ENCODE data around the gene ARHGAP9.

Gene ARHGAP9

DNA sequence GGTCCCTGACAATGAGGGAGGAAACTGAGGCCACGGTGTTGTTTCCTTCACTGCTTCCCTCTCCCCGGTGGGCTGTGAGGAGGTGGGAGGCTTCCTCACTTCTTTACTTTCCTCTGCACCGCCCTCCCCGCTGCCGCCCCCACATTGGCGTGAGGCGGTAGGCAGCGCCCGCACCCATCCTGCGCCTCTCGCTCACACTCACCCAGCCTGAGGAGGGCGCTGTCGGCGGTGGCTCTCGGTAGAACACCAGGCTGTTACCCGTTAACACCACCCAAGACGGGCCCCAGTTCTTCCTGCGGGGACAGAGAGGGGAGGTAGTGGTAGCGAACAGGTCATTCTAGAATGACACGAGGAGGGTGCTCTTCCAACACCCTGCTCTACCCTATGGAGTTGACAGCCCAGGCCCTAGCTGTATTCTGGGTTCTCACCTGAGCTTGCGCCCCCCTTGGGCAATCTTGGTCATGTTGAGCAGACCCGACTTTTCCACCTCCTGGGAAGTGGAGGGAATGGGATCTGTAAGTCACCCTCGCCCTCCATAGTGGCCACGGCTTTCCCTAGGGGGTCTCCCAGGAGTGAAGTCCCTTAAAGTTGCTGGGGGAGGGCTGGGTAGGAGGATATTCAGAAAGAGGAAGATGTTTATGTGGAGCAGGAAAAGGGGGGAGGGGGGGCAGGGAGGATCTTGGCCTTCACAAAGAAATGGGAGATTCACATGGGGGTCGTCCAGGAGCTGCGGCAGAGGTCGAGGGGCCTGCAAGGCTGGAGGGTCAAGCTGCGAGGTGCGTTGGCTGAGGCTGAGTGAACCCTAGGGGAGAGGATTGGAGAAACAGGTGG lies 3.3 kb downstream of the ARHGAP9 start:
- FAIRE-seq (no peak), DNase-seq (ENCODE audit: insufficient read length, low spot score) (no peak)
- no peak for TF ChIP-seq POLR2A (IDR thresholded peaks at IDR 0.05; ENCODE audit: low read depth, low read length)

DNA sequence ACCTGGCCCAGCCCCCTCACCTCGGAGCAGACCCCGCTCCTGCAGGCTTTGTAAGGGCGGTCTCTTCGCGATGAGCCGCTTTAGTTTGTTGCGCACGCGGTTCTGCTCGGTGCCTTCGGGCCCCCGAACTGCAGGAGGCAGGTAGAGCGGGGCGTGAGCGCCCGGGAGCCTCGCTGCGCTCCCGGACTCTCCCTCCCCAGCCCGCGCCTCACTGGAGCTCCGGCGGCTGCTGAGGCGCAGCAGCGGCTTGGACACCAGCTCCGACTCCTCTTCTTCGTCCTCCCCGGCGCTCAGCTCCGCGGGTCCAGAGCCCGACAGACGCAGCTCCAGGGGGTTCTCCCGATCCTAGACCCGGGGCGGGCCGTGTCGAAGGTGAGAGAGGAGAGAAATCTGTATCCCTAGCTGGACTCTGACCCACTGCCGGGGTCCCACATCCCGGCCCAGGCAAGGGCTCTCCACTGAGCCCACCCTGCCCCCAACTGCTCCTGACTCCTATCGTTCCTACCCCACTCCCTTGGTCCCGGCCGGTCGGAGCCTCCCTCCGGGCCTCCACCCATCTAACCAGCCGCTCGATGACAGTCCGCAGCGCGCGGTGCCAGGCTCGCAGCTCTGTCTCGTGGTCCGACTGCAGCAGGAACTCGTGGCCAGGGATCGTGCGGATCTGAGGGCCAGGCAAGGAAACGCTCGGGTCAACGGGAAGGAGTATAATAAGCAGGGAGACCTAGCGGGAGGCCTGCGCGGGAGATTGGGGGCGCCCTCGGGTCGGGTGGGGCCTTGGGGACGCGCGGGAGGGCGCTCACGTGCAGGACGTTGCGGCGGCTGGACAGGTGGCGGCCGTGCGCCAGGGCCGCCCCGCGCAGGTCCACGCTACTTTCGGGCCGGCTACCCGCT lies 4.2 kb downstream of the ARHGAP9 start:
- no peak for DNase-seq (ENCODE audit: insufficient read length, low spot score)
- no peak for FAIRE-seq
- no peak for TF ChIP-seq POLR2A (IDR thresholded peaks at IDR 0.05; ENCODE audit: low read depth, low read length)

DNA sequence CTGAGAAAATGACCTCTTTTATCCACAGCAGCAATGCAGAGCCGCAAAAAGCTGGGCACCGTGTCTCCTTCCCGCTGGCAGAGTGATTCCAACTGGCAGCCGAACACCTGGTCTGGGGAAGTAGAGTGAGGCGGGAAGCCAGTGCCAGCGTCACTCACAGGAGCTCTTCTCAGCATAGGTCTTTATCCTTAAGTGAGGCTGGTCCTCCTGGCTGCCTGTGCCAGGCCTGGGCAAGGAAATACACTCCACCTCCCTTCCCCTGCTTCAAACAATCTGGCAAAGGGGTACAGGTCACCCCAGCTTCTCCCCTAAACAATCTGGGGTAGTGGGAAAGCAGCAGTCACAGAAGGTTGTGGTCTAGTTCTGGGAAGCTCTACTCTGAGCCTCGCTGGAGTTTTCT lies 4.8 kb downstream of the ARHGAP9 start:
- DNase-seq (ENCODE audit: insufficient read length, low spot score), result no peak
- FAIRE-seq, result no peak
- TF ChIP-seq POLR2A (IDR thresholded peaks at IDR 0.05; ENCODE audit: low read depth, low read length), result no peak

DNA sequence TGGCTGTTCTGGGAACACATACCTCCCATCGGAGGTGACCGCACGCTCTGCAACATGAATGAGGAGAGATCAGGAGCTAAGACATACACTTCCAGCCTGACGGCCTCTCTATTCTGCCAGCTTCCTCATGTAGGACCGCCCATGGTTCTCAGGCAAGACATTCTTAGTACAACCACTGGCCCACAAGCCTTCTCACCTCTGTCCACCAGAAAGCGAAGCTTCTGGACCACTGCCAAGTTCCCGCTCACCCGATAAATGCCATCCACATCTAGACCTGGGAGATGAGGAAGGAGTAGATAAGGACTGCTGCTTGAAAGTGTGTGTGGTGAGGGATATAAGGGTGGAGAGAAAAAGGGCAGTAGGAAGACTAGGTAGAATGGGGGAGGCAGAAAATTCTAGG lies 5.2 kb downstream of the ARHGAP9 start:
- no peak for DNase-seq (ENCODE audit: insufficient read length, low spot score)
- no peak for FAIRE-seq
- no peak for TF ChIP-seq POLR2A (IDR thresholded peaks at IDR 0.05; ENCODE audit: low read depth, low read length)

DNA sequence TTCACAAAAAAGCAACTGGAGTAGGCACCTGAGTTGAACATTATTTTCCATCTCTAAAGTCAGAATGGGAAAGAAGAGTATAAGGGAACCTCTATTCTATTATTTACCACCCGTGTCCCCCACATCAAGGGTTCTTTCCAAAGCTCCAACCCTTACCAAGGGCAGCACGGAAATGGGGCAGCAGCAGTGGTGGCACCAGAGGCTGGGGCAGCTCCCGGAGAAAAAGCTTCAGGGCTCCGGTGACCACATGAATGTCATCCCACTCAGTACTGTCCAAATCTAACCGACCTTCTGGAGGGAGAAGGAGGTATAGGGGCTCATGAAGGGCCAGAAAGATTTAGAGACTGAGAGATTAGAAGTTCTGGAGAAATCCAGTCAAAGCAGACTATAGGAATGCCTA lies 5.8 kb downstream of the ARHGAP9 start:
- no peak for TF ChIP-seq POLR2A (IDR thresholded peaks at IDR 0.05; ENCODE audit: low read depth, low read length)
- no peak for DNase-seq (ENCODE audit: insufficient read length, low spot score)
- FAIRE-seq, result no peak

DNA sequence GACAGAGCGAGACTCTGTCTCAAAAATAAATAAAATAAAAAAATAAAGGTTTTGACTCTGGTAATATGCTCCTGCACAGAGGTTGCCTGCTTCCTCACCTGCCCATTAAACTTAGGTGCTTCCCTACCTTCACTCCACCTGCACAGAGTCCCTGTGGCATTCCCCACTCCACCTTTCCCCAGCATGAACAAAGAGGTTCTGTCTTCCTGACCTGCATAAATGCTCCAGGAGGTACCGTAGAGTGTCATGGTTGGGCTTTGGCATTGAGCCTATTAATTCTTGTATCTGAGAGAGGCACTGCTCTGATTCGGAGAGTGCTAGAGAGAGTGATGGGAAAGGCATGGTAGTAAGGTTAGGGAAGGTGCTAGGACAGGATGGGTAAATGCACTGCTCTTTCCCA lies 6.3 kb downstream of the ARHGAP9 start:
- TF ChIP-seq POLR2A (IDR thresholded peaks at IDR 0.05; ENCODE audit: low read depth, low read length), result no peak
- DNase-seq (ENCODE audit: insufficient read length, low spot score), result no peak
- FAIRE-seq, result no peak

DNA sequence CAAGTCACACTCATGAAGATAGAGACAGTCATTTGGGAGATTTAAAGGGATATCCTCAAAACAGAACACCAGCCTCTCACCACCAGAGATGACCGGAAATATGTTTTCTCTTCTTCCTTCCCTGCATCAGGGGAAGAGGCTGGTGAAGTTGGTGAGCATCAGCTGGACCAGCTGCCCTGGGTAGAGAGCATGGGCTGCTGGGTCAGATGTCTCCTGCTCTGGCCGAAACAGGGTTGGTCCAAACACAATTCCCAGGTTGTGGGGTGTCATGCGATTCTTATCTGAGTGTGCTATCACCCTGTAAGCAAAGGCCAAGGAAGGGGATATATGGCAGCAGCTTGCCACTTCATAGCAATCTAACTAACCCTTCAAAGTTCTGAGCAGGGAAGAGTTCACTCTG lies 7.3 kb downstream of the ARHGAP9 start:
- TF ChIP-seq POLR2A (IDR thresholded peaks at IDR 0.05; ENCODE audit: low read depth, low read length), result no peak
- DNase-seq (ENCODE audit: insufficient read length, low spot score) (no peak), FAIRE-seq (no peak)

DNA sequence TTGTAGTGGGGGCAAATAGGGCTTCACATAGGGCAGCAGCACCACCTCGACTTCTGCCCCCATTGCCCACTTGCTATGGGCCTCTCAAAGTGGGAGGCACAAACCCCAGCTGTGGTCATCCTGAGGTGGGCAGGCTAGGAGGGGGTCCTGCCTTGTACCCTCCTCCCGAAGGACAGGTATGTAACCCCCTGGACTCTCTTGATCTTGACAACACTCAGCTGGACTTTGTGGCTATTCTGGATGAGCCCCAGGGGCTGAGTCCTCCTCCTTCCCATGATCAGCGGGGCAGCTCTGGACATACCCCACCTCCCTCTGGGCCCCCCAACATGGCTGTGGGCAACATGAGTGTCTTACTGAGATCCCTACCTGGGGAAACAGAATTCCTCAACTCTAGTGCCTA lies 8.0 kb downstream of the ARHGAP9 start:
- no peak for DNase-seq (ENCODE audit: insufficient read length, low spot score)
- no peak for TF ChIP-seq POLR2A (IDR thresholded peaks at IDR 0.05; ENCODE audit: low read depth, low read length)
- no peak for FAIRE-seq

DNA sequence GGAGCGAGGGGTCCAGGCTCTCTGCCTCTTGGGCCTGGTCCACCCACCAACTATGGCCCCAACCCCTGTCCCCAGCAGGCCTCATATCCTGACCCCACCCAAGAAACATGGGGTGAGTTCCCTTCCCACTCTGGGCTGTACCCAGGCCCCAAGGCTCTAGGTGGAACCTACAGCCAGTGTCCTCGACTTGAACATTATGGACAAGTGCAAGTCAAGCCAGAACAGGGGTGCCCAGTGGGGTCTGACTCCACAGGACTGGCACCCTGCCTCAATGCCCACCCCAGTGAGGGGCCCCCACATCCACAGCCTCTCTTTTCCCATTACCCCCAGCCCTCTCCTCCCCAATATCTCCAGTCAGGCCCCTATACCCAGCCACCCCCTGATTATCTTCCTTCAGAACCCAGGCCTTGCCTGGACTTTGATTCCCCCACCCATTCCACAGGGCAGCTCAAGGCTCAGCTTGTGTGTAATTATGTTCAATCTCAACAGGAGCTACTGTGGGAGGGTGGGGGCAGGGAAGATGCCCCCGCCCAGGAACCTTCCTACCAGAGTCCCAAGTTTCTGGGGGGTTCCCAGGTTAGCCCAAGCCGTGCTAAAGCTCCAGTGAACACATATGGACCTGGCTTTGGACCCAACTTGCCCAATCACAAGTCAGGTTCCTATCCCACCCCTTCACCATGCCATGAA lies 8.6 kb downstream of the ARHGAP9 start:
- FAIRE-seq, result no peak
- no peak for TF ChIP-seq POLR2A (IDR thresholded peaks at IDR 0.05; ENCODE audit: low read depth, low read length)

DNA sequence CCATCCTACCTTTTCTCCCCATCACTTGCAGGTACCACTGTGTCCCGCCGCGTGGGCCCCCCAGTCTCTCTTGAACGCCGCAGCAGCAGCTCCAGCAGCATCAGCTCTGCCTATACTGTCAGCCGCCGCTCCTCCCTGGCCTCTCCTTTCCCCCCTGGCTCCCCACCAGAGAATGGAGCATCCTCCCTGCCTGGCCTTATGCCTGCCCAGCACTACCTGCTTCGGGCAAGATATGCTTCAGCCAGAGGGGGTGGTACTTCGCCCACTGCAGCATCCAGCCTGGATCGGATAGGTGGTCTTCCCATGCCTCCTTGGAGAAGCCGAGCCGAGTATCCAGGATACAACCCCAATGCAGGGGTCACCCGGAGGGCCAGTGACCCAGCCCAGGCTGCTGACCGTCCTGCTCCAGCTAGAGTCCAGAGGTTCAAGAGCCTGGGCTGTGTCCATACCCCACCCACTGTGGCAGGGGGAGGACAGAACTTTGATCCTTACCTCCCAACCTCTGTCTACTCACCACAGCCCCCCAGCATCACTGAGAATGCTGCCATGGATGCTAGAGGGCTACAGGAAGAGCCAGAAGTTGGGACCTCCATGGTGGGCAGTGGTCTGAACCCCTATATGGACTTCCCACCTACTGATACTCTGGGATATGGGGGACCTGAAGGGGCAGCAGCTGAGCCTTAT lies 9.2 kb downstream of the ARHGAP9 start:
- TF ChIP-seq POLR2A (IDR thresholded peaks at IDR 0.05; ENCODE audit: low read depth, low read length), result no peak
- DNase-seq (ENCODE audit: insufficient read length, low spot score) (no peak), FAIRE-seq (no peak)

More for the DNA sequence above, 8.6 kb downstream of the ARHGAP9 start:
- no peak for DNase-seq (ENCODE audit: insufficient read length, low spot score)

DNA sequence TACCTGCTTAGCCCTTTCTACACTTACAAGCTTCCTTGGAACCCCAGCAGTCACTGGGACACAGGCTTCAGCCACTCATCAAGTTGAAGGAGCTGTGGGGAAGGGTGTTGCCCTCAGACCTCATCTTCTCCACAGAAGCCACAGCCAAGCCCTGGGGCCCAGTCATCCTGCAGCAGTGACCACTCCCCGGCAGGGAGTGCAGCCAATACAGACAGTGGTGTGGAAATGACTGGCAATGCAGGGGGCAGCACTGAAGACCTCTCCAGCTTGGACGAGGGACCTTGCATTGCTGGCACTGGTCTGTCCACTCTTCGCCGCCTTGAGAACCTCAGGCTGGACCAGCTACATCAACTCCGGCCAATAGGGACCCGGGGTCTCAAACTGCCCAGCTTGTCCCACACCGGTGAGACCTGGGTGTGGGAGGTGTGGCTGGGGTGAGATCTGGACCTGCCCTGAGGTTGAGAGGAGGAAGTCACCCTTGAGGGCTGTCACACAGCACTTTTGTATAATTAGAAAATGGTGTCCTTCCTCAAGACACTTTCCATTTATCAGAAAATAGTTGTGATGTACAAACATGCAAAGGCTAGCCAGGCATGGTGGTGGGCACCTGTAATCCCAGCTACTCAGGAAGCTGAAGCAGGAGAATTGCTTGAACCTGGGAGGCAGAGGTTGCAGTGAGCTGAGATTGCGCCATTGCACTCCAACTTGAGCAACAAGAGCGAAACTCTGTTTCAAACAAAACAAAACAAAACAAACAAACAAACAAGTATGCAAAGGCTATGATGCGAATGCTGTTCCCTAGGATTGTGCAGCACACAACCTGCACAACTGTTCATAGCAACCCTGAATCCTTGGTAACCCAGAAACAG lies 10.1 kb downstream of the ARHGAP9 start:
- FAIRE-seq (no peak), DNase-seq (ENCODE audit: insufficient read length, low spot score) (no peak)
- no peak for TF ChIP-seq POLR2A (IDR thresholded peaks at IDR 0.05; ENCODE audit: low read depth, low read length)

DNA sequence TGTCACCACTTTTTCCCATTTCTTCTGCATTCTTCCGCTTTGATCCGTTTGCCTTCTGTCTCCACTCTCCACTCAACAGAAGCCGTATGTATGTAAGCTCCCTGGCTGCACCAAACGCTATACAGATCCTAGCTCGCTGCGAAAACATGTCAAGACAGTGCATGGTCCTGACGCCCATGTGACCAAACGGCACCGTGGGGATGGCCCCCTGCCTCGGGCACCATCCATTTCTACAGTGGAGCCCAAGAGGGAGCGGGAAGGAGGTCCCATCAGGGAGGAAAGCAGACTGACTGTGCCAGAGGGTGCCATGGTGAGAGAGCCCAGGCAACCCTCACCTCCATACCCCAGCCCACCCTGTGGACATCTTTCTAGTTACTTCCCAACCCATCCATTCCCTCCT lies 11.8 kb downstream of the ARHGAP9 start:
- no peak for FAIRE-seq
- no peak for TF ChIP-seq POLR2A (IDR thresholded peaks at IDR 0.05; ENCODE audit: low read depth, low read length)

More for the DNA sequence above, 11.8 kb downstream of the ARHGAP9 start:
- DNase-seq (ENCODE audit: insufficient read length, low spot score), result no peak
